Hematopoietic multipotent progenitor cell treated with erythropoietin and hydrocortisone succinate and interleukin-3 and kit ligand, for 6 days (in vitro differentiated cells): ENCODE measurements around the gene CAPN7.

Experiments used
- DNase-seq: peaks from one replicate; pipeline ENCODE4 v3.0.0-alpha.2; 2015

CAPN7 gene

DNA sequence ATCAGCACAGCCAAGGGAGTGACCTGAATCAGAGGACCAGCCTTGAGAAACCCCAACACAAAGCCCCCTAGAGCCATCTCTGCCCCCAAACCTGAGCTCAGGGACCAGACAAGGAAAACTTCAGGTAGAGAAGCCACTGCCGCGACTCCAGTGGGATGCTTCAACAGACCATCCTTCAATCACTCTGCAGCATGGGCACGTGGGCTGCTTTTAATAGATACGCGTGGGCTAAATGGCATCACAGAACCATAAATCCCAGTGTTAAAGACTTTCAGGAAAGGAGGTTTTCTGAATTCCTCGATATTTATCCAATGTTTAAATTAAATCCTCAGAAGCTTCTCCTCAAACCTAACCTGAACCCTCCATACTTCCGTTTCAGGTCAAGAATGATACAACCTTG lies 95.7 kb downstream of the CAPN7 start:
- DNase-seq, result no peak
